Caco-2 (cell line): ENCODE results near the gene BNIP5. TPM values are rescaled to one million over a fixed set of nuclear protein-coding genes. Genes with fewer than 3 reads are reported as not detected.

Experiments used
- BruUV-seq: library from RNA; stranded (reverse); fragments of 400-500 nt; replicated peaks from 2 replicates; lab custom pipeline; 2021; lab: Mats Ljungman, UMichigan
- CTCF ChIA-PET: fragments of 300-600 bp; sonication (Branson Sonifier 250); formaldehyde crosslinking; loops from one replicate; lab custom pipeline; 2022; ENCODE audit warnings: antibody characterized with exemption; lab: Charles Lee
- POLR2A ChIA-PET: fragments of 300-600 bp; sonication (Branson Sonifier 250); formaldehyde crosslinking; loops from one replicate; lab custom pipeline; 2022; ENCODE audit warnings: antibody characterized with exemption; lab: Charles Lee
- DNase-seq, 2 experiments: peaks; one replicate each; pipeline versions ENCODE4 v3.0.0 to v3.0.0-alpha.2; 2020 to 2022
- H3K27me3 ChIP-seq: replicated peaks from 2 replicates; pipeline ENCODE4 v1.6.0; 2011; ENCODE audit warnings: low read length; ENCODE audit not compliant: control insufficient read depth, insufficient read depth
- H3K36me3 ChIP-seq: 2 replicates; pipeline ENCODE4 v1.5.1; 2011; ENCODE audit warnings: low read length; ENCODE audit not compliant: control insufficient read depth, insufficient read depth
- H3K4me1 ChIP-seq: fragments of 250-450 bp; sonication (Bioruptor Pico); 2 replicates; pipeline ENCODE4 v1.5.1; 2020; ENCODE audit warnings: mild to moderate bottlenecking
- H3K4me3 ChIP-seq: 2 replicates; pipeline ENCODE4 v1.5.1; 2011; ENCODE audit warnings: low read depth, mild to moderate bottlenecking, control low read depth, low read length
- H3K9me3 ChIP-seq: fragments of 250-450 bp; sonication (Bioruptor Pico); 2 replicates; pipeline ENCODE4 v1.5.1; 2020; ENCODE audit warnings: mild to moderate bottlenecking, moderate library complexity
- H3K27ac Mint-ChIP-seq: one replicate; pipeline ENCODE4 v1.8.0; 2022; ENCODE audit warnings: mixed read lengths; ENCODE audit not compliant: unreplicated experiment
- H3K27me3 Mint-ChIP-seq: one replicate; pipeline ENCODE4 v1.8.0; 2022; ENCODE audit warnings: mixed read lengths; ENCODE audit not compliant: insufficient read depth, unreplicated experiment
- H3K36me3 Mint-ChIP-seq: one replicate; pipeline ENCODE4 v1.8.0; 2022; ENCODE audit warnings: mild to moderate bottlenecking, mixed read lengths; ENCODE audit not compliant: insufficient read depth, unreplicated experiment
- H3K4me1 Mint-ChIP-seq: one replicate; pipeline ENCODE4 v1.8.0; 2022; ENCODE audit warnings: low read depth, mixed read lengths; ENCODE audit not compliant: unreplicated experiment
- H3K4me3 Mint-ChIP-seq: one replicate; pipeline ENCODE4 v1.8.0; 2022; ENCODE audit warnings: mild to moderate bottlenecking, moderate library complexity, mixed read lengths; ENCODE audit not compliant: unreplicated experiment
- H3K9me3 Mint-ChIP-seq: one replicate; pipeline ENCODE4 v1.8.0; 2022; ENCODE audit warnings: mixed read lengths; ENCODE audit not compliant: unreplicated experiment
- intact Hi-C: fragments of 100-400 bp; cut with micrococcal nuclease; formaldehyde crosslinking; loops from one replicate; pipeline ENCODE4 v1.10.0; 2022; ENCODE audit not compliant: unreplicated experiment
- total RNA-seq: library from RNA; stranded (reverse); gene quantifications from 2 replicates; pipeline ENCODE4 v1.2.3, GENCODE V29; 2022
- TF ChIP-seq, protein P1 (sequence below), 2 experiments: fragments of 200-600 bp in 1 of 2; IDR thresholded peaks; 1 replicate in 1 of 2; 2 replicates in 1 of 2; pipeline versions ENCODE4 v1.5.1 to v1.8.0; 2011 to 2022; ENCODE audit warnings: antibody characterized with exemption in 1 of 2, control low read depth in 1 of 2, inconsistent platforms in 1 of 2, low read depth in 1 of 2, low read length in 1 of 2, mild to moderate bottlenecking in 1 of 2, moderate library complexity in 1 of 2; ENCODE audit not compliant: insufficient read depth in 1 of 2, severe bottlenecking in 1 of 2, unreplicated experiment in 1 of 2

Gene BNIP5
- total RNA-seq, 1 experiment from 2014 or later, result 0.50 TPM

GRCh38 chr6:36362551-36363370 is 26.1 kb upstream of the BNIP5 start:
- no peak overlapping the region for H3K27ac Mint-ChIP-seq
- TSS peak; percentile 85 for BruUV-seq

GRCh38 chr6:36361071-36361470 is 24.4 kb upstream of the BNIP5 start:
- Mint-ChIP-seq H3K27me3 (no peaks in the 10 kb centered on the region), H3K36me3 (peaks cover 5% of the 10 kb centered on the region), H3K4me3 (no peak overlapping the region), H3K27ac (no peak overlapping the region), H3K9me3 (no peaks in the 10 kb centered on the region), H3K4me1 (no peaks in the 10 kb centered on the region)
- H3K27me3 ChIP-seq, result no peaks in the 10 kb centered on the region
- H3K9me3 ChIP-seq, result no peaks in the 10 kb centered on the region
- peaks cover 18% of the 10 kb centered on the region; the same call in 1 of the 2 replicates for H3K4me1 ChIP-seq
- ChIA-PET CTCF (interaction anchor here (1.8 to 2.6 kb wide), 2 partner anchors 20 to 59 kb away, joined by 17 to 22 read pairs; no protein-coding TSS in a partner anchor), POLR2A (interaction anchor here (0.8 kb wide), 1 partner anchor 27 kb away, joined by 3 read pairs; no protein-coding TSS in a partner anchor)
- intact Hi-C loops, result loop anchor here (5.0 kb wide), 1 partner anchor 239 kb away; no protein-coding TSS in a partner anchor
- H3K4me3 ChIP-seq, result no peak overlapping the region
- no peak for DNase-seq
- no peaks in the 10 kb centered on the region for H3K36me3 ChIP-seq
- TF ChIP-seq, protein P1, sequence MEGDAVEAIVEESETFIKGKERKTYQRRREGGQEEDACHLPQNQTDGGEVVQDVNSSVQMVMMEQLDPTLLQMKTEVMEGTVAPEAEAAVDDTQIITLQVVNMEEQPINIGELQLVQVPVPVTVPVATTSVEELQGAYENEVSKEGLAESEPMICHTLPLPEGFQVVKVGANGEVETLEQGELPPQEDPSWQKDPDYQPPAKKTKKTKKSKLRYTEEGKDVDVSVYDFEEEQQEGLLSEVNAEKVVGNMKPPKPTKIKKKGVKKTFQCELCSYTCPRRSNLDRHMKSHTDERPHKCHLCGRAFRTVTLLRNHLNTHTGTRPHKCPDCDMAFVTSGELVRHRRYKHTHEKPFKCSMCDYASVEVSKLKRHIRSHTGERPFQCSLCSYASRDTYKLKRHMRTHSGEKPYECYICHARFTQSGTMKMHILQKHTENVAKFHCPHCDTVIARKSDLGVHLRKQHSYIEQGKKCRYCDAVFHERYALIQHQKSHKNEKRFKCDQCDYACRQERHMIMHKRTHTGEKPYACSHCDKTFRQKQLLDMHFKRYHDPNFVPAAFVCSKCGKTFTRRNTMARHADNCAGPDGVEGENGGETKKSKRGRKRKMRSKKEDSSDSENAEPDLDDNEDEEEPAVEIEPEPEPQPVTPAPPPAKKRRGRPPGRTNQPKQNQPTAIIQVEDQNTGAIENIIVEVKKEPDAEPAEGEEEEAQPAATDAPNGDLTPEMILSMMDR (IDR thresholded peaks at IDR 0.05; ENCODE audit: insufficient read depth in 1 of 2, low read depth in 1 of 2, low read length in 1 of 2, severe bottlenecking in 1 of 2, unreplicated experiment in 1 of 2), result no peak
- BruUV-seq, result no TSS peak

More at GRCh38 chr6:36362551-36363370, 26.1 kb upstream of the BNIP5 start:
- Mint-ChIP-seq H3K4me1 (no peaks in the 10 kb centered on the region), H3K9me3 (no peaks in the 10 kb centered on the region), H3K36me3 (peaks cover 5% of the 10 kb centered on the region), H3K27me3 (no peaks in the 10 kb centered on the region), H3K4me3 (no peak overlapping the region)
- POLR2A ChIA-PET, result no interaction called here
- H3K36me3 ChIP-seq, result no peaks in the 10 kb centered on the region
- no peaks in the 10 kb centered on the region for H3K27me3 ChIP-seq
- H3K9me3 ChIP-seq, result no peaks in the 10 kb centered on the region
- peaks cover 18% of the 10 kb centered on the region; the same call in 1 of the 2 replicates for H3K4me1 ChIP-seq
- H3K4me3 ChIP-seq, result no peak overlapping the region
- CTCF ChIA-PET, result interaction anchor here (1.3 kb wide), 1 partner anchor 60 kb away, joined by 5 read pairs; no protein-coding TSS in a partner anchor
- TF ChIP-seq, protein P1 (IDR thresholded peaks at IDR 0.05; ENCODE audit: insufficient read depth in 1 of 2, low read depth in 1 of 2, low read length in 1 of 2, severe bottlenecking in 1 of 2, unreplicated experiment in 1 of 2), result no peak
- intact Hi-C loops, result loop anchor here (5.0 kb wide), 1 partner anchor 240 kb away; no protein-coding TSS in a partner anchor
- DNase-seq, result no peak
